Ishikawa (cell line): ENCODE data around the gene ALPL.

Source experiments
- CEBPB ChIP-seq: IDR thresholded peaks from 2 replicates; pipeline ENCODE4 v1.6.1; 2012
- CREB1 ChIP-seq: IDR thresholded peaks from 2 replicates; pipeline ENCODE4 v1.6.1; 2012; ENCODE audit warnings: low read depth
- EGR1 ChIP-seq: IDR thresholded peaks from 2 replicates; pipeline ENCODE4 v1.6.1; 2012
- EP300 ChIP-seq: IDR thresholded peaks from 2 replicates; pipeline ENCODE4 v1.6.1; 2012; ENCODE audit warnings: borderline replicate concordance
- FOXM1 ChIP-seq: IDR thresholded peaks from 2 replicates; pipeline ENCODE4 v1.6.1; 2012; ENCODE audit warnings: low read depth, borderline replicate concordance
- NFIC ChIP-seq: IDR thresholded peaks from 2 replicates; pipeline ENCODE4 v1.6.1; 2012
- RAD21 ChIP-seq: IDR thresholded peaks from 2 replicates; pipeline ENCODE4 v1.6.1; 2012; ENCODE audit warnings: low read depth
- TAF1 ChIP-seq: IDR thresholded peaks from 2 replicates; pipeline ENCODE4 v1.6.1; 2012; ENCODE audit warnings: low read depth, mild to moderate bottlenecking
- TCF12 ChIP-seq: IDR thresholded peaks from 2 replicates; pipeline ENCODE4 v1.6.1; 2012; ENCODE audit warnings: low read depth
- TEAD4 ChIP-seq: IDR thresholded peaks from 2 replicates; pipeline ENCODE4 v1.6.1; 2012
- YY1 ChIP-seq: IDR thresholded peaks from 2 replicates; pipeline ENCODE4 v1.6.1; 2012; ENCODE audit warnings: low read depth
- ZBTB7A ChIP-seq: IDR thresholded peaks from 2 replicates; pipeline ENCODE4 v1.6.1; 2012; ENCODE audit warnings: low read depth
- TF ChIP-seq, protein P1 (sequence below): IDR thresholded peaks from 2 replicates; pipeline ENCODE4 v1.6.1; 2012
- TF ChIP-seq, protein P2 (sequence below): IDR thresholded peaks from 2 replicates; pipeline ENCODE4 v1.6.1; 2012
- TF ChIP-seq, protein P3 (sequence below): IDR thresholded peaks from 2 replicates; pipeline ENCODE4 v1.6.1; 2012; ENCODE audit warnings: low read depth, mild to moderate bottlenecking

Gene ALPL

DNA sequence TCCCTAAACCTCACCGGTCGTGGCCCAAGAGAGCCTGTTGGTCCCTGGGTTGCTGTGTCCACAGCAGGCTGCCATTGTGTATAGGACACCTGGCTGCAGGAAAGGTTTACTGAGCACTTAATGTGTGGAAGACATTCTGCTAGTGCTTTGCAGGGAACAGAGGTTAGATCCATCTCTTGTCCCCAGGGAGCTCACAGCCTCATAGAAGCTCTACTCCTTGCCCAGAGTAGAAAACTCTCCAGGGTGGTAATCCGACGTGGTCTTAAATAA, 16.9 kb upstream of the ALPL start:
- TF ChIP-seq FOXM1 (no peak), ZBTB7A (no peak), EGR1 (no peak), TAF1 (no peak)
- TF ChIP-seq, protein P1, sequence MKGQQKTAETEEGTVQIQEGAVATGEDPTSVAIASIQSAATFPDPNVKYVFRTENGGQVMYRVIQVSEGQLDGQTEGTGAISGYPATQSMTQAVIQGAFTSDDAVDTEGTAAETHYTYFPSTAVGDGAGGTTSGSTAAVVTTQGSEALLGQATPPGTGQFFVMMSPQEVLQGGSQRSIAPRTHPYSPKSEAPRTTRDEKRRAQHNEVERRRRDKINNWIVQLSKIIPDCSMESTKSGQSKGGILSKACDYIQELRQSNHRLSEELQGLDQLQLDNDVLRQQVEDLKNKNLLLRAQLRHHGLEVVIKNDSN: no peak

GRCh38 chr1:21494196-21494595, 15.0 kb upstream of the ALPL start:
- TF ChIP-seq EP300 (no peak), CREB1 (no peak), TCF12 (no peak), NFIC (no peak), FOXM1 (no peak), TEAD4 (no peak), RAD21 (no peak)
- TF ChIP-seq, protein P1: no peak
- TF ChIP-seq, protein P2, sequence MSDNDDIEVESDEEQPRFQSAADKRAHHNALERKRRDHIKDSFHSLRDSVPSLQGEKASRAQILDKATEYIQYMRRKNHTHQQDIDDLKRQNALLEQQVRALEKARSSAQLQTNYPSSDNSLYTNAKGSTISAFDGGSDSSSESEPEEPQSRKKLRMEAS: no peak
- TF ChIP-seq, protein P3, sequence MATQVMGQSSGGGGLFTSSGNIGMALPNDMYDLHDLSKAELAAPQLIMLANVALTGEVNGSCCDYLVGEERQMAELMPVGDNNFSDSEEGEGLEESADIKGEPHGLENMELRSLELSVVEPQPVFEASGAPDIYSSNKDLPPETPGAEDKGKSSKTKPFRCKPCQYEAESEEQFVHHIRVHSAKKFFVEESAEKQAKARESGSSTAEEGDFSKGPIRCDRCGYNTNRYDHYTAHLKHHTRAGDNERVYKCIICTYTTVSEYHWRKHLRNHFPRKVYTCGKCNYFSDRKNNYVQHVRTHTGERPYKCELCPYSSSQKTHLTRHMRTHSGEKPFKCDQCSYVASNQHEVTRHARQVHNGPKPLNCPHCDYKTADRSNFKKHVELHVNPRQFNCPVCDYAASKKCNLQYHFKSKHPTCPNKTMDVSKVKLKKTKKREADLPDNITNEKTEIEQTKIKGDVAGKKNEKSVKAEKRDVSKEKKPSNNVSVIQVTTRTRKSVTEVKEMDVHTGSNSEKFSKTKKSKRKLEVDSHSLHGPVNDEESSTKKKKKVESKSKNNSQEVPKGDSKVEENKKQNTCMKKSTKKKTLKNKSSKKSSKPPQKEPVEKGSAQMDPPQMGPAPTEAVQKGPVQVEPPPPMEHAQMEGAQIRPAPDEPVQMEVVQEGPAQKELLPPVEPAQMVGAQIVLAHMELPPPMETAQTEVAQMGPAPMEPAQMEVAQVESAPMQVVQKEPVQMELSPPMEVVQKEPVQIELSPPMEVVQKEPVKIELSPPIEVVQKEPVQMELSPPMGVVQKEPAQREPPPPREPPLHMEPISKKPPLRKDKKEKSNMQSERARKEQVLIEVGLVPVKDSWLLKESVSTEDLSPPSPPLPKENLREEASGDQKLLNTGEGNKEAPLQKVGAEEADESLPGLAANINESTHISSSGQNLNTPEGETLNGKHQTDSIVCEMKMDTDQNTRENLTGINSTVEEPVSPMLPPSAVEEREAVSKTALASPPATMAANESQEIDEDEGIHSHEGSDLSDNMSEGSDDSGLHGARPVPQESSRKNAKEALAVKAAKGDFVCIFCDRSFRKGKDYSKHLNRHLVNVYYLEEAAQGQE: no peak

GRCh38 chr1:21495225-21495820, 13.9 kb upstream of the ALPL start:
- no peak for TF ChIP-seq TEAD4
- TF ChIP-seq, protein P1: no peak
- no peak for TF ChIP-seq EGR1
- TF ChIP-seq, protein P3: no peak
- TF ChIP-seq, protein P2: no peak
- TF ChIP-seq NFIC: no peak
- TF ChIP-seq RAD21: no peak
- no peak for TF ChIP-seq ZBTB7A

- TF ChIP-seq TCF12: no peak
- TF ChIP-seq, protein P1: no peak
- no peak for TF ChIP-seq ZBTB7A
- TF ChIP-seq, protein P3: no peak
- no peak for TF ChIP-seq CEBPB
- TF ChIP-seq TAF1: no peak
- no peak for TF ChIP-seq YY1
Measured at GRCh38 chr1:21496063-21496462, 13.2 kb upstream of the ALPL start.
